Neuron (in vitro differentiated cells): ENCODE data around the gene RHOA.

ENCODE experiments used
- H2AFZ ChIP-seq: one replicate; pipeline ENCODE4 v1.6.1; 2013; ENCODE audit warnings: low read depth, mild to moderate bottlenecking, inconsistent platforms, low read length, moderate library complexity
- H3K27me3 ChIP-seq: one replicate; pipeline ENCODE4 v1.6.1; 2013; ENCODE audit warnings: low read length; ENCODE audit not compliant: insufficient read depth
- H3K36me3 ChIP-seq: one replicate; pipeline ENCODE4 v1.6.1; 2013; ENCODE audit warnings: low read length; ENCODE audit not compliant: insufficient read depth
- H3K4me1 ChIP-seq: one replicate; pipeline ENCODE4 v1.6.1; 2013; ENCODE audit warnings: low read length; ENCODE audit not compliant: insufficient read depth
- H3K4me3 ChIP-seq: 2 replicates; pipeline ENCODE4 v1.5.1; 2013; ENCODE audit warnings: mild to moderate bottlenecking, low read length, moderate library complexity
- H3K9me3 ChIP-seq: one replicate; pipeline ENCODE4 v1.6.1; 2013; ENCODE audit warnings: low read length

Gene RHOA

GRCh38 chr3:49422379-49423248, 10.8 kb upstream of the RHOA start, which contains the start of gene AMT:
AMT (minus strand) TSS chr3:49422473; CDS start chr3:49422450, 23 bp downstream.
- Histone ChIP-seq H3K9me3 (no peaks in the 10 kb centered on the region), H3K36me3 (peaks cover 16% of the 10 kb centered on the region), H3K4me1 (peaks cover 3% of the 10 kb centered on the region), H2AFZ (no peak within 1 kb of the TSS), H3K27me3 (no peaks in the 10 kb centered on the region), H3K4me3 (peak within 1 kb of the TSS; percentile 53)

- peak overlapping the region; percentile 53 for H3K4me3 ChIP-seq
- peaks cover 17% of the 10 kb centered on the region for H3K36me3 ChIP-seq
- H3K9me3 ChIP-seq: no peaks in the 10 kb centered on the region
- H3K4me1 ChIP-seq: peaks cover 3% of the 10 kb centered on the region
- no peak overlapping the region for H2AFZ ChIP-seq
- H3K27me3 ChIP-seq: no peaks in the 10 kb centered on the region
Observed at GRCh38 chr3:49421890-49422378, 10.2 kb upstream of the RHOA start.

GRCh38 chr3:49417516-49418120, 5.8 kb upstream of the RHOA start:
- Histone ChIP-seq H3K4me3 (no peak overlapping the region), H3K9me3 (no peaks in the 10 kb centered on the region), H2AFZ (no peak overlapping the region), H3K36me3 (peaks cover 13% of the 10 kb centered on the region), H3K27me3 (no peaks in the 10 kb centered on the region), H3K4me1 (peaks cover 11% of the 10 kb centered on the region)

- H3K9me3 ChIP-seq: no peaks in the 10 kb centered on the region
- H2AFZ ChIP-seq: no peak overlapping the region
- no peak overlapping the region for H3K4me3 ChIP-seq
- H3K27me3 ChIP-seq: no peaks in the 10 kb centered on the region
- H3K36me3 ChIP-seq: peaks cover 13% of the 10 kb centered on the region
- peaks cover 11% of the 10 kb centered on the region for H3K4me1 ChIP-seq
Observed at GRCh38 chr3:49416867-49417266, 5.1 kb upstream of the RHOA start.

- H3K27me3 ChIP-seq: no peaks in the 10 kb centered on the region
- H2AFZ ChIP-seq: no peak overlapping the region
- H3K9me3 ChIP-seq: no peaks in the 10 kb centered on the region
- peaks cover 9% of the 10 kb centered on the region for H3K4me1 ChIP-seq
- no peak overlapping the region for H3K4me3 ChIP-seq
- H3K36me3 ChIP-seq: peaks cover 13% of the 10 kb centered on the region
Observed at GRCh38 chr3:49415931-49416601, 4.3 kb upstream of the RHOA start.

GRCh38 chr3:49414753-49415152, 3.0 kb upstream of the RHOA start:
- H3K4me1 ChIP-seq: peaks cover 18% of the 10 kb centered on the region
- H3K27me3 ChIP-seq: no peaks in the 10 kb centered on the region
- no peak overlapping the region for H3K4me3 ChIP-seq
- peaks cover 13% of the 10 kb centered on the region for H3K36me3 ChIP-seq
- no peak overlapping the region for H2AFZ ChIP-seq
- no peaks in the 10 kb centered on the region for H3K9me3 ChIP-seq

- Histone ChIP-seq H3K27me3 (no peaks in the 10 kb centered on the region), H3K36me3 (peaks cover 13% of the 10 kb centered on the region), H3K9me3 (no peaks in the 10 kb centered on the region), H2AFZ (no peak overlapping the region), H3K4me3 (peak overlapping the region; percentile 81), H3K4me1 (peaks cover 21% of the 10 kb centered on the region)
Observed at GRCh38 chr3:49413338-49413734, 1.6 kb upstream of the RHOA start.

- H3K36me3 ChIP-seq: peaks cover 13% of the 10 kb centered on the region
- peak overlapping the region; percentile 81 for H3K4me3 ChIP-seq
- H3K4me1 ChIP-seq: peaks cover 21% of the 10 kb centered on the region
- no peaks in the 10 kb centered on the region for H3K27me3 ChIP-seq
- H3K9me3 ChIP-seq: no peaks in the 10 kb centered on the region
- H2AFZ ChIP-seq: no peak overlapping the region
Observed at GRCh38 chr3:49412632-49413337, 1.0 kb upstream of the RHOA start.

- H3K27me3 ChIP-seq: no peaks in the 10 kb centered on the region
- peaks cover 21% of the 10 kb centered on the region for H3K4me1 ChIP-seq
- no peaks in the 10 kb centered on the region for H3K9me3 ChIP-seq
- peaks cover 11% of the 10 kb centered on the region for H3K36me3 ChIP-seq
- peak overlapping the region; percentile 49 for H2AFZ ChIP-seq
- peak overlapping the region; percentile 81 for H3K4me3 ChIP-seq
Observed at GRCh38 chr3:49411535-49411967, 225 bp downstream of the RHOA start.

GRCh38 chr3:49410846-49411534, 786 bp downstream of the RHOA start:
- Histone ChIP-seq H3K4me3 (peak overlapping the region; percentile 81), H3K9me3 (no peaks in the 10 kb centered on the region), H3K4me1 (peaks cover 21% of the 10 kb centered on the region), H3K36me3 (peaks cover 9% of the 10 kb centered on the region), H3K27me3 (no peaks in the 10 kb centered on the region), H2AFZ (peak overlapping the region; percentile 49)

- Histone ChIP-seq H3K4me3 (peak overlapping the region; percentile 81), H3K9me3 (no peaks in the 10 kb centered on the region), H3K36me3 (peaks cover 4% of the 10 kb centered on the region), H3K4me1 (peaks cover 21% of the 10 kb centered on the region), H2AFZ (no peak overlapping the region), H3K27me3 (no peaks in the 10 kb centered on the region)
Observed at GRCh38 chr3:49410066-49410845, 1.5 kb downstream of the RHOA start.
